ELR (cell line): ENCODE measurements around the gene PTBP3.
A peak's percentile ranks its signal among the peaks of the same experiment; 100 is the strongest.
"Not testable (repeated sequence)": the region's sequence is repeated elsewhere in the genome, so short reads cannot be mapped to it uniquely, and the experiment has no call there.

Experiments used
- DNase-seq: peaks from one replicate; pipeline ENCODE4 v3.0.0-alpha.2; 2015; ENCODE audit warnings: low read depth

The PTBP3 gene

GRCh38 chr9:112268413-112268812 lies 65.0 kb downstream of the PTBP3 start:
- no peak for DNase-seq

DNA sequence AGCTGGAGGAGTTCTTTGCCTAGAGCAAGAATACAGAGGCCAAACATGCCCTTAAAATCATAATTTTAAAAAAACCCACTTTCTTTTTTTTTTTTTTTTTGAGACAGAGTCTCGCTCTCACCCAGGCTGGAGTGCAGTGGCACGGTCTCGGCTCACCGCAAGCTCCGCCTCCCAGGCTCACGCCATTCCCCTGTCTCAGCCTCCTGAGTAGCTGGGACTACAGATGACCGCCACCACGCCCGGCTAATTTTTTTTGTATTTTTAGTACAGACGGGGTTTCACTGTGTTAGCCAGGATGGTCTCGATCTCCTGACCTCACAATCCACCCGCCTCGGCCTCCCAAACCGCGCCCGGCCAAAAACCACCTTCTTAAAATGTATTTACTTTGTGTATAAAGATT lies 66.3 kb downstream of the PTBP3 start:
- not testable (repeated sequence) for DNase-seq

GRCh38 chr9:112265391-112265790 lies 68.0 kb downstream of the PTBP3 start:
- no peak for DNase-seq

GRCh38 chr9:112262577-112262976 lies 70.8 kb downstream of the PTBP3 start:
- no peak for DNase-seq

GRCh38 chr9:112261133-112261532 lies 72.3 kb downstream of the PTBP3 start:
- no peak for DNase-seq

- no peak for DNase-seq
Measured at GRCh38 chr9:112258106-112258505, 75.3 kb downstream of the PTBP3 start.

- DNase-seq: peak; percentile 25
Measured at GRCh38 chr9:112252194-112252593, 81.2 kb downstream of the PTBP3 start.

DNA sequence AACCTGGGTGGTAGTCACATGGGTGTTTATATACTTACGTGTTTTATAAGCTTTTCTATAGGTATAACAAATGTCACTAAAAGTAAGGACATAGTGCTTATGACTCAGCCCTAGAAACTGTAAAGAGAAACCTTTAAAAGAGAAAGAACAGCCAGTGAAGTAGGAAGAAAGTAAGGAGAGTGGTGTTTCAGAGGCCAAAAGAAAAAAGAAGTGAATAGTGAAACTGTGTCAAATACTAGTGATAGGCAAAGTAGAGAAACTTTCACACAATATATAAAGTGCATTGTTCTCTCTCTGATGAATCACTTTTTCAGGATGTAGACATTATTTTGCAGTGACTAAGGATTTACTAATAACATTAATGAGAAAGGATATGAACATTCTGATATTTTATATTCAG lies 84.1 kb downstream of the PTBP3 start:
- peak; percentile 84 for DNase-seq

DNA sequence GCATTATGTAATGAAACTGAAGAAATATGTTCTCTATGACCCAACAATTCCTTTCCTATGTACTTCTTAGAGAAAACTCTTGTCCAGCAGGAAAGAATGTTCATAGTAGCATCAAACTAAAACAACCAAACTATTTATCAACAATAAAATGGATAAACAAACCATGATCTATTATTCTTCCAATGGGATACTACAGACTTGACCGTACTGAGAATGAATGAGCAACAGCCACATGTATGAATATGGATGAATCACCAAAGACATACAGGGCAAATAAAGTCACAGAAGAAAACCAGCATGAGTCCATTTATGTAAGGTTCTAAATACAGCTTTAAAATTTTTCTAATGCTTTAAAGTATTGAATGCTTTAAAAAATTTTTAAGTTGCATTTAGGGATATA lies 84.7 kb downstream of the PTBP3 start:
- peak; percentile 84 for DNase-seq

DNA sequence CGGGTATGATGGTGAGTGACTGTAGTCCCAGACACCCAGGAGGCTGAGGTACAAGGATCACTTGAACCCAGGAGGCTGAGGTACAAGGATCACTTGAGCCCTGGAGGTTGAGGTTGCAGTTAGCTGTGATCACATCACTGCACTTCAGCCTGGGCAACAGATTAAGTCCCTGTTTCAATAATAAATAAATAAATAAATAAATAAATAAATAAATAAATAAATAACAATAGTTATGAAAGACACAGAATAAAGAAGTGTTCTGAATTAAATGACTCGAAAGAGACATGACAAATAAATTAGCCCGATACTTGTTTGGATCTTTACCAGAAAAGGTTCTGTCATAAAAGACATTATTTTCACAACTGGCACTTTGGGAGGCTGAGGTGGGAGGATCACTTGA lies 86.3 kb downstream of the PTBP3 start:
- DNase-seq: no peak

DNA sequence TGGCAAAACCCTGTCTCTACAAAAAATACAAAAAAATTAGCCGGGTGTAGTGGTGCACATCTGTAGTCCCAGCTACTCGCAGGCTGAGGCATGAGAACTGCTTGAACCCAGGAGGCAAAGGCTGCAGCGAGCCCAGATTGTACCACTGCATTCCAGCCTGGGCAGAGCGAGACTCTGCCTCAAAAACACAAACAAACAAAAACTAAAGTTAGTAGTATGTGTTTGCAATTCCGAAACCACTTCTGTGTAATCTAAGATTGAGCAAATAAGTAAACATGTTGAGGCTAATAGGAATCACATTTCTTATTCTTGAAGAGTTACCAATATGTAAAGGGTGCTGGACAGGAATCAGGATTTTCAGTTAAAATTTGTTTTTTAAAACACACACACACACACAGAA lies 88.3 kb downstream of the PTBP3 start:
- DNase-seq: no peak

DNA sequence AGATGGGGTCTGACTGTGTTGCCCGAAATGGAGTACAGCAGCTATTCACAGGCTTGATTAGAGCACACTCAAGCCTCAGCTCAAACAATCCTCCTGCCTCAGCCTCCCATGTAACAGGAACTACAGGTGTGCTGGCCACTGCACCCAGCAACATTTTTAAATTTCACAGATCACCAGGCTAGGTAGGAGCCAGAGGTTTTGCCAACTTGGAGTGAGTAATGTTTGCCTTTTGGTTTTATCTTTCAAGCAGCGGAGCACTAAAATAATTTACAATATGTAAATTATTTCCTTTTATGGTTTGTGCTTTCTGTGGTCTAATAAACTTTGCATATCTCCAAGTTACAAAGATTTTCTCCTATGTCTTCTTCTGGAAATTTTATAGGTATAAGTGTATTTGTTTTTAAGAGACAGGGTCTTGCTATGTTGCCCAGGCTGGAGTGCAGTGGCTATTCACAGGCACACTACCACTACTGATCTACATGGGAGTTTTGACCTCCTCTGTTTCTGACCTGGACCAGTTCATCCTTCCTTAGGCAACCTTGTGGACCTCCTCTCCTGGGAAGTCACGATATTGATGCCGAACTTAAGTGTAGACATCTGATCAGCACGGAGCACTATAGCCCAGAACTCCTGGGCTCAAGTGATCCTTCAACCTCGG lies 91.1 kb downstream of the PTBP3 start:
- DNase-seq: no peak

- DNase-seq: peak; percentile 52
Measured at GRCh38 chr9:112241491-112241890, 91.9 kb downstream of the PTBP3 start.

- DNase-seq: no peak
Measured at GRCh38 chr9:112239708-112240107, 93.7 kb downstream of the PTBP3 start.

DNA sequence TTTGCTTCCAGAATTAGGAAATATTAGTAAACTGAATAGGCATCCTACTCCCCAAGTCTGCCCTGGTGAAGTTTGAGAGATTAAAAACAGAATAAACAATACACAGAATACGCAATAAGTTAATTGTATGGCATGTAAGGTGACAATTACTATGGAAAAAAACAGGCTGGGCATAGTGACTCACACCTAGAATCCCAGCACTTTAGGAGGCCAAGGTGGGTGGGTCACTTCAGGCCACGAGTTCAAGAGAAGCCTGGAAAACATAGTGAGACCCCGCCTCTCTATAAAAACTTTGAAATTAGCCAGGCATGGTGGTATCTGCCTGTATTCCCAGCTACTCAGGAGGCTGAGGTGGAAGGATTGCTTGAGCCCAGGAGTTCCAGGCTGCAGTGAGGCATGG lies 94.1 kb downstream of the PTBP3 start:
- DNase-seq: no peak

DNA sequence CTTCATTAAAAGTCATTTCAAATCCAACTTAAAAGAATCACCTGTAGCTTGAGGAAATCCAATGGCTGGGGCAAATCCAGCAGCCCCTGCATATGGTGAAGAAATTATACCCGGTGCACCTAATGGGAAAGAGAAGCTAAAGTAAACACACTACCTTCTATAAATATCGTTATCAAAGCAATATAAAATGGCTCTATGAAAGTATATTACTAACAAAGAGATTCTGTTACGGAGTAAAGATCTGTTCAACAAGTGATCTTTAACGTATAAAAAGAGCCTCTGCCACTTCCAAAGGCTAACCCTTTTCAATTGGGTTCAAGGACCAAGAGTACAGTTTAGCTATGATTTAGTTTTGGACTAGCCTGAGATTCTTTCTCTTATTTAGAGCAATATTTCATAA lies 98.6 kb downstream of the PTBP3 start:
- DNase-seq: no peak

DNA sequence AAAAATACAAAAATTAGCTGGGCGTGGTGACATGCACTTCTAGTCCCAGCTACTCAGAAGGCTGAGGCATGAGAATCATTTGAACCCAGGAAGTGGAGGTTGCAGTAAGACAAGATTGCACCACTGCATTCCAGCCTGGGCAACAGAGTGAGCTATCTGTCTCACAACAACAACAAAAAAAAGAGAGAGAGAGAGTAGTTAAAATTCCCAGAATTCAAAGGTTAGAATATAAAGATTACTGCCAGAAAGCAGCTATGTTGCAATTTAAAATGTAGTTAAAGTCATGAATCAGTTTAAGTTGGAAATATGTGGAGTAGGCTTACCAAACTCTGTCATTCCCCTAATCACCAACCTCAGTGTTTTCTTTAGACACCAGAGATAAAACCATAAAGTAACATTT lies 99.7 kb downstream of the PTBP3 start:
- peak; percentile 40 for DNase-seq

GRCh38 chr9:112232233-112232632 lies 101.2 kb downstream of the PTBP3 start:
- no peak for DNase-seq

DNA sequence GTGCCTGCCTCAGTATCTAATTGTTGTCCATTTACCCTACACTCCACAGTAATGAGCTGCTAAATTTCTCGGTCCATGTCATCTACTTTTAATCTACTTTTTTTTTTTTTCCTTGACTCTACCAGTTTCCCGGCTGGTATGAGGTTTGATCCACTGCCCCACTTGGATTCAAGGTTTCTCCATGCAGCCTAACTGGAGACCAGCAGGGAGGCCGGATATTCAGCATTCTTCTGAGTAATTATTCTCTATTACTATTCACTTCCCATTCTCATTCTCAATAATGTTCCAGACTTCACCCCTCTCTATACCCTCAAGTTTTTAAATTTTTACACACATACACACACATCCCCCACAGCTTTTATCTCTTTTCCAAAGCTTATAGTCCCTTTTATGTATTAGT lies 107.3 kb downstream of the PTBP3 start:
- no peak for DNase-seq

DNA sequence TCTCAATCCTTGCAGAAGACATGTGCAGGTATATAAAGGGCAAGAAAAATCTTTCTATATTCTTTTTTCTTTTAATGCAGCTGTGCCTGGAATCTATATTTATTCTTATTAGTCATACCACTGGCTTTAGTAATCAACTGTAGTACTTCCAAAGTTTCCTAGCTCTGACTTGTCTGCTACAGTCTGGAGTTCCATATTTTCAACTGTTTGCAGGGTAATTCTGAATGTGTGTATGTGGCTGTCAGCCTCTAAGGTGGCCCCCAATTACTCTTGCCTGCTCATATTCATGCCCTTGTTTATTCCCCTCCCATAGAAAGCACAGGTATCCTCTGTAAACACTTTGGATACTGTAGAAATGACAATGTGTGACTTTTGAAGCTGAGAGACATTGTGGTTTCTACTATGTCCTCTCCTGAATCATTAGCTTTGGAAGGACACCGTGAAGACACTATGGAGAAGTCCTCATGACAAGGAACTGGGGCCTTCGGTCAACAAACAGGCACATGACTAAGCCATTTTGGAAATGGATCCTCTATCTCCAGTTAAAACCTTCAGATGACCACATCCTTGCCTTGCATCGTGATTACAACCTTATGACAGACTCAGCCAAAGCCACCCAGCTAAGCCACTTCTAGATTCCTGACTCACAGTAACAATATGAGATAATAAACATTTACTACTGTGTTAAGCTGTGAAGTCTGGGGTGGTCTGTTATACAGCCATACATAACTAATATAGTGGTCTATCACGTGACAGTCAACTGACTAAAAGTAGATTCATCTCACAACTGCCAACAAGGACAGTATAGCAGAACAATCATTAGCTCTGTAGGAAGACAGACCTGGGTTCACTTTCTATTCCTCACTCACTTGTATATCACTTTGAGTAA lies 108.8 kb downstream of the PTBP3 start:
- peak; percentile 75 for DNase-seq

DNA sequence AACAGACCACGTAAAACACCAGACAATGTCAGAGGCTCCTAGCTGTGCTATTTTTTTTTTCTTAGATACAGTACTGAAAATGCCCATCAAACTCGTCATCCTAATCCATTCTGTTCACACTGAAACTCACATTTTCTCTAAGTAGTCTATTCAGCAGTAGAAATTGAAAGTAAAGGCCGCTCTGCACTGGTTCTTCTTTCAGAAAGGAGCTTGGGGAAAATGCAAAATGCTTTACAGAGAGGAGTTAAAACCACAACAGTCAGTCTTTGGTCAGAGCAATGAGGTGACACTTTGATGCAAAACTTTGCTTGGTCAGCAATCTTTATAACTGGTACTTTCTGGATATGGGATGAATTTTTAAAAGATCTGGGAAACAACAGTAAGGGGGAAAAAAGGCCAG lies 114.5 kb downstream of the PTBP3 start:
- DNase-seq: no peak

- no peak for DNase-seq
Measured at GRCh38 chr9:112212926-112213325, 120.5 kb downstream of the PTBP3 start.

DNA sequence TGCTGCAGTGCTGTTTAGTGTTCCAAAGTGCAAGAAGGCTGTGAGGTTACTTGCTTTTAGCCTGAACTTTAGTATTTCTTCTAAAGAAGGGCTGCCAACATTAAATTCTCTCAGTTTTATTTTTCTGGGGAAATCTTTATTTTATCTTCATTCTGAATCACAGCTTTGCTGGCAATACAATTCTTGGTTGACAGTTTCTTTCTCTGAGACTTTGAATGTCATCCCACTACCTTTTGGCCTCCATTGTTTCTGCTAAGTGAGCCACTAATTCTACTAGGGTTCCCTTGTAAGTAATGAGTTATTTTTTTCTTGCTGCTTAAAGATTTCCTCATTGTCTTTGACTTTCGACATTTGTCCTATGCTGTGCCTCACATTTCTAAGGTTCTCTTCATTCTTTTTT lies 126.0 kb downstream of the PTBP3 start:
- no peak for DNase-seq

- DNase-seq: peak; percentile 76
Measured at GRCh38 chr9:112203536-112203935, 129.9 kb downstream of the PTBP3 start.
